Endothelial cell of hepatic sinusoid (primary cell): ENCODE measurements around the gene SERPINB10.
"Not testable (repeated sequence)": the region's sequence is repeated elsewhere in the genome, so short reads cannot be mapped to it uniquely, and the experiment has no call there.

Experiments
- in situ Hi-C: cut with HindIII; loops from 2 replicates; pipeline ENCODE4 v1.10.0; 2017; ENCODE audit warnings: low sequenced_read_pairs

Gene SERPINB10

DNA sequence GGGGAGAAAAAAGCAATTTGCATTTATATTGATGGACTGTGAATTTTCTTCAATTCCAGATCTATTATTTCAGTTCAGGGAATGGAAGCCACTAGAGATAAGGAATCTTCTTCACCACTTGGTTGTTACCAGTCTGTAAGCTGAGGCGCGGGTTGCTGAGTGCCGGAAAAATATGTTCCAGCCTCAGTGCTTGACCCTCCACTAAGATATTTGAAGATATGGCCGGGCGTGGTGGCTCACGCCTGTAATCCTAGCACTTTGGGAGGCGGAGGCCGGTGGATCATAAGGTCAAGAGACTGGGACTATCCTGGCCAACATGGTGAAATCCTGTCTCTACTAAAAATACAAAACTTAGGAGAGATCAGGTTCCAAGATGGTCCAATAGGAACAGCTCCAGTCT is 32.2 kb downstream of the SERPINB10 start:
- in situ Hi-C loops: no loop called here

DNA sequence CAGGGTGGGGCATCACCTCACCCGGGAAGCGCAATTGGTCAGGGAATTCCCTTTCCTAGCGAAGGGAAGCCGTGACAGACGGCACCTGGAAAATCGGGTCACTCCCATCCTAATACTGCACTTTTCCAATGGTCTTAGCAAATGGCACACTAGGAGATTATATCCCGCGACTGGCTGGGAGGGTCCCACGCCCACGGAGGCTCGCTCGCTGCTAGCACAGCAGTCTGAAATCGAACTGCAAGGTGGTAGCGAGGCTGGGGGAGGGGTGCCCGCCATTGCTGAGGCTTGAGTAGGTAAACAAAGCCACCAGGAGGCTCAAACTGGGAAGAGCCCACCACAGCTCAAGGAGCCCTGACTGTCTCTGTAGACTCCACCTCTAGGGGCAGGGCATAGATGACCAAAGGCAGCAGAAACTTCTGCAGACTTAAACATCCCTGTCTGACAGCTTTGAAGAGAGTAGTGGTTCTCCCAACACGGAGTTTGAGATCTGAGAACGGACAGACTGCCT is 32.8 kb downstream of the SERPINB10 start:
- in situ Hi-C loops: not testable (repeated sequence)

DNA sequence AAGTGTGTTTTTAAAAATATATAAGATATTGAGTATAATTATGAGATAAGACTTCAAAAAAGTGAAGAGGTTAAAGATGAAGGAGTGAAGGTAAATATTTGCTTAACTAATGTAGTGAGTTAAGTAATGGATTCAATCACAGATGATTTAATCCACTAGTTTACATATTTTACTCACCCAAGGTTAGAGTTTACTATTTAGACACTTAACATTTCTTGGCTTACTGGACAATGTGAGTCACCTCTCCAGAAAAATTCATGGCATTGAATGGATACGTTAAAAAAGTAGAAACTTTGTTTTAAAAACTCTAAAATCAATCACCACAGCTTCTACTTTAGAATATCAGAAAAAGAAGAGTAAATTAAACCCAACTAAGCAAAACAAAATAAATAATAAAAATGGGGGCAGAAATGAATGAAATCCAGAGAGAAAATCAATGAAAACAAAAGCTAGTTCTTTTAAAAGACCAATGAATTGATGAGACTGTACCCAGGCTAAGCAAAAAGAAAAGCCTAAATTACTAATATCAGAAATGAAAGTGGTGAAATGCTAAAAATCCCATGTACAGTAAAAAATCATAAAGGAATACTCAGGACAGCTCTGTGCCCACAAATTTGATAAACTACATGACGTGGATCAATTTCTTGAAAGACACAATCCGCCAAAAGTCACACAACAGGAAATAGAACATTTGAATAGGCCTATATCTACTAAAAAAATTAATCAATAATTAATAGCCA is 39.5 kb downstream of the SERPINB10 start:
- in situ Hi-C loops: no loop called here

DNA sequence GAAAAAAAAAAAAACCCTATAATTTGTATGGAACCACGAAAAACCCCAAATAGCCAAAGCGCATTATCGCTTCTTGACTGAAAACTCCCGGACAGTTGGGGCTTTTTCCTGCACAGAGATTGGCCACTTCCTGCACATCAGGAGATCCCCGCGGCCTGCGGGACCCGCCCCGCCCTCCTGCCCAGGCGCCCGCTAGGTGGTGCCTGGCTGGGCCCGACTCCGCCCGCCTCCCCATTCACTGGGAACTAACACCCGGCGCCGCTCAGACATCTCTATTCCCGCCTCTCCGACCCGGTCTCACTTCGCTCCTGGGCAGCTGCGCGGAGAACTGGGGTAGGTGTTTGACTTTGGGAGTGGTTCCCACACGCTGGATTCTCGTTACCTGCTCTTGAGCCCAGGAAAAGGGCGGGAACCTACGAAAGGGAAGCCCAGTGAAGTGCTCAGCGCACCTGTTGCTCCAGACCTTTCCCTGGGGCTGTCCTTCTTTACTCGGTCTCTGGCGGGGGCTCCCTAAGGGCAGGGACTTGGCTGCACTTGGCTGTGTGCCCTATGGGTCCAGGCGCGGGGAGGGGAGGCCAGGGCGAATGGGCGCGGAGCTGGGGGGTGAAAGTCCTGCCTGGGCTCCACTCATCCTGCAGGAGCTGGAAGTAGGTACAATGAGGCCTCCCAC is 41.4 kb downstream of the SERPINB10 start, which contains the start of gene HMSD:
Gene HMSD, plus strand, starts transcription at position 234 of the 670 bp plus-strand sequence. CDS start 4,155 bp downstream, outside the sequence.
- in situ Hi-C loops: no loop called here

DNA sequence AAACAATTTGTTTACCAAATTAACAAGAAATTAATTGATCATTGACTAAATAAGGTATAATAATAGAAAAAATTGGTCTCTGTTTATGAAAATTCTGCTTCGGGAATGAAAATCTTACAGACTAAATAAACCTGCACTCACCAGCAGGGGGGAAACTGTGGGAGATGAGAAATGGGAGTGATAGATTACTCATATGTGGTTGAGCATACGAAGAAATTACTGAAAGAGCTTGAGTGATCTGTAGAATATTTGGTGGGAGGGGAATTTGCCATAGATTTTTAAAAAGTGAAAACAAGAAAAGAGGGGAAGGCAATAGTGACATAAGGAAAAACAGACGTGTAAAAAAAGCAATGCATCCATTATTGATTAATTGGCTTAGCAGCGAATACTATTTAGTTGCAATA is 43.5 kb downstream of the SERPINB10 start:
- in situ Hi-C loops: no loop called here

DNA sequence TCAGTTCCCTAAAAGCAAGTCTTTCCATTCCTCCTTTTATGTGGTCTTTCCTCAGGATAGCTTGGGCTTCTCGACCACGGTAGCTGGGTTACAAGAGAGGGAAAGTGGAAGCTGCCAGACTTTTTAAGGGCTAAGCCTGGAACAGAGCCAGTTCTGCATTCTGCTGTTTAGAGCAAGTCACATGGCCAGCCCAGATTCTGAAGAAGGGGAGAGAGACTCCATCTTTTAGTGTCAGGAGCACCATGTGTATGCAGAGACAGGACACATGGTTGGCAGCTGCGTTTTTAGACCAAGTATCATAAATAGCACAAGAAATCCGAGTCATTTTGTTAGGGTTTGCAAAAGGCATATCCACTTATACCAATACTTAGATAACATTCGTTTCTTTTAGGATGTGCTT is 46.1 kb downstream of the SERPINB10 start:
- in situ Hi-C loops: no loop called here

DNA sequence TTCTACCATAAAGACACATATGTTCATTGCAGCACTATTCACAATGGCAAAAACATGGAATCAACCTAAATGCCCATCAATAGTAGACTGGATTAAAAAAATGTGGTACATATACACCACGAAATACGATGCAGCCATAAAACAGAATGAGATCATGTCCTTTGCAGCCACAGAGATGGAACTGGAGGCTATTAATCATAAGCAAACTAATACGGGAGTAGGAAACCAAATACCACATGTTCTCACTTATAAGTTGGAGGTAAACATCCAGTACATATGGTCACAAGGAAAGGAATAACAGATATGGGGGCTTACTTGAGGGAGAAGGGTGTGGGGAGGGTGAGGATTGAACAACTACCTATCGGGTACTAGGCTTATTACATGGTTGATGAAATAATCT is 49.0 kb downstream of the SERPINB10 start:
- in situ Hi-C loops: no loop called here

DNA sequence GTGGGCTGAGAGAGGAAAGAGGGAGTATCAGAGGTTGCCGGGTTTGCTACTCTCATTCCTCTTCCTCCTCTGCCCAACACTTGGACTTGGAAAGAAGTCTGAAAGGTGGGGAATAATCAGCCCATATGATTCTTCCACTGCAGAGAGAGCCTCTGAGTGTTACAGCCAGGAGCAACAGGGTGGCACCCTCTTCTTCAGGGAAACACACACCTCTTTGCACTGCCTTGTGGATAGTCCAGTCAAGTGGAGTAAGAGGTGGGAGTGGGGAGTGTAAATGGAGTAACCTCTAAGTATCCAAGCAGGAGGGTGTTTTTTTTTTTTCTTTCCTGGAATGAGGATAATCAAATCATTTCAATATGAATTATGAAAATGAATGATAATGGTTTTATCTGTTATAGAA is 53.1 kb downstream of the SERPINB10 start:
- in situ Hi-C loops: no loop called here

DNA sequence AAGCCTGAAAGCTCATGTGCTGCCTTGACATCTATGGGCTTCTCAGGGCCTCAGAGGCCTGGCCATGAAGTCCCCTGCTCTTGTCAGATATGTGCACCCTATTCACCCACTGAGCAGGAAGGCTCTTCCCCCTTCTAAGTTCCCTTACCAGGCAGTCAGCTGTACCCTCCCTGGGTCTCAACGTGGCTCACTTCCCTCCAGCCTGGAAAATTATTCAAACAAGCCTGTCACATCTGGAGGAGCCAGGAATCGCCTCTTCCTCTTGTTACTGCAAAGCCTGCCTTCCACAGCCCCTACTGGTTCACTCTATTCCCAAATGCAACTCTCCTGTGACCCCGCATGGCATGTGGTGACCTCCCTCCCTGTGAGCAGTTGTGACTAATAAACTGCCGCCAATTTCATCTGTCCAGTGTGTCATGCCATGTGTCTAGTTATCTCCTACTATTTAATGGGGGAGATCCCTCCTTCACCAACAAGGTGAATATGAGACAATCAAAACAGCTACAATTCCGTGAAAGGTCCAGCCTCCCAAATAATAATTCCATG is 53.8 kb downstream of the SERPINB10 start:
- in situ Hi-C loops: no loop called here

DNA sequence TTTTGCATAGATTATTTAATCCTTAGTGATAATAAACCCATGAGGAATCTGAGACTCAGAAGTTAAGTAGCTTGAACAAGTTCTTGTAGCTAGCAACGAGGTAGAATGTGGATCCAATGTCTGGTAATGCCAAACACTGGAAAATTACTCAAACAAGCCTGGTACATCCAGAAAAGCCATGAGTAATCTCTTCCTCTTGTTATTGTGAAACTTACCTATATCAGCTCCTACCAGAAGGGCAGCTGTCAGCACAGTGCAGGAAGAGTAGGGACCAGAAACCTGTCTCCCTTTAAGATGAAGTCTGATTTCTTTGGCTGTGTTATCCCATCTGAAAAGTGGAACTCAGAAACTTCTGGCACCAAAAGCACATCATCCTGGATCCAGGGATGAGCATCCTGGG is 54.4 kb downstream of the SERPINB10 start:
- in situ Hi-C loops: no loop called here

DNA sequence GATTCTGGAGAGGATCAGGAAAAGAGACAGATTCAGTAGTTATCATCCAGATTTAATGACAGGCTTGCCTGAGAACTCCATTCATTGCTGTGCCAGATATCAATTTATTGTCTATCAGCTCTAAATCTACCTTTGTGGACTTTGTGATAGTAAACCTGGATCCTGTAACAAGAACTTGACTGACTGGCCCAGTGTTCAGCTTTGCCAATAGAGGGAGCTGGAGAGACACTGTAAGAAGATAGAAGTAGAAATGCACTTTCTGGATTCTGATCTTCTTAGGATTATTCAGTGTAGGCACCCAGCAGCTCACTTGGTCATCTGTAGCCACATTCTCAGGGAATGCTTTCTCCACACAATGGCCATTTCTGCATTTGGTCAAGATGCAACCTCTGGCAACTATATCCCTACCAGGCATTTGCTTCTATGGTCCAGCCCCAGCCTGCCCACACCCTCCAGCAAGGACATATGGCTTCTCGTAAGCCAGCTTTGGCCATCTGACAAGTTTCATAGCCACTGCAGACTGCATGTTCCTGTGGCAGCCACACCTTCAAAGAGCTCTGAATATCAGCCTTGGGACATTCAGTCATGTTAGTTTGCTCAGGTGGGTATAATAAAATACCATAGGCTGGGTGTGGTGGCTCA is 56.0 kb downstream of the SERPINB10 start:
- in situ Hi-C loops: no loop called here

DNA sequence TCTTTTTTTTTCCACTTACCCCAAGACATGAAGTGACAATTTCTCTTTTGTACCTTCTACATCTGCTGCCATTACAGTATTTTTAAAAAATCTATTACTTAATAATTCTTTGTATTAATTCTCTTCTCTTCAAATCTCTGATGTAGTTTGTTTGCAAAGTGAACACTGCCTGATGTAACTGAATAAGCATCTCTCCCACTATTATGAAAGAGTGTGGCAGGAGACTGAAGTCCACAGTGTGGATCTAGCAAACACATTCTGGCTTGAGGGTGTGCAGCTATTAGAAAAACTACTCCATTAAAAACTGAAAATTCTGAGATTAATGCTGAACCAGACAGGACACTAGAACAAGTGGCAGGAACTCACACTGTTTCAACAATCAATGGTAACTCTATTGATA is 57.1 kb downstream of the SERPINB10 start:
- in situ Hi-C loops: no loop called here

DNA sequence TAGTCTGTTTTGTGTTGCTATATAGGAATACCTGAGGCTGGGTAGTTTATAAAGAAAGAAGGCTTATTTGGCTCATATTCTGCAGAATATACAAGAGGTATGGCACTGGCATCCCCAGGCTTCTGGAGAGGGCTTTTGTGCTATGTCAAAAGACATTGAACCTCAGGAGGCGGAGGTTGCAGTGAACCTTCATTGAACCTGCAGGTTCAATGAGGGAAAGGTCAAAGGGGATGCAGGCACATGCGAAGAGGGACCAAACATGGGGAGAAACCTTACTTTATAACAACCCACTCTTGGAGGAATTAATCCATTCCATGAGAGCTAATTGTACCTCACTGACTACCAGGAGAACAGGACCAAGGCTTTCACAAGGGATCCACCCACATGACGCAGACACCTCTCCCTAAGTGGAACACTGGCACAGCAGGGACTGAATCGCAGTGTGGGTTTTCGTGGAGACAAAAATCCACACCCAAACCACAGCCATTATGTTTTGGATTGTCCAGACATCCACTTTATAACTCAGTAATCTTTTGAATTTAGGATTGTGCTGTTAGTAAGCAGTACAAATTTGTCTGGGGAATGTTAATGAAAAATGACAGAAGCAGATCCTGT is 58.1 kb downstream of the SERPINB10 start:
- in situ Hi-C loops: no loop called here

DNA sequence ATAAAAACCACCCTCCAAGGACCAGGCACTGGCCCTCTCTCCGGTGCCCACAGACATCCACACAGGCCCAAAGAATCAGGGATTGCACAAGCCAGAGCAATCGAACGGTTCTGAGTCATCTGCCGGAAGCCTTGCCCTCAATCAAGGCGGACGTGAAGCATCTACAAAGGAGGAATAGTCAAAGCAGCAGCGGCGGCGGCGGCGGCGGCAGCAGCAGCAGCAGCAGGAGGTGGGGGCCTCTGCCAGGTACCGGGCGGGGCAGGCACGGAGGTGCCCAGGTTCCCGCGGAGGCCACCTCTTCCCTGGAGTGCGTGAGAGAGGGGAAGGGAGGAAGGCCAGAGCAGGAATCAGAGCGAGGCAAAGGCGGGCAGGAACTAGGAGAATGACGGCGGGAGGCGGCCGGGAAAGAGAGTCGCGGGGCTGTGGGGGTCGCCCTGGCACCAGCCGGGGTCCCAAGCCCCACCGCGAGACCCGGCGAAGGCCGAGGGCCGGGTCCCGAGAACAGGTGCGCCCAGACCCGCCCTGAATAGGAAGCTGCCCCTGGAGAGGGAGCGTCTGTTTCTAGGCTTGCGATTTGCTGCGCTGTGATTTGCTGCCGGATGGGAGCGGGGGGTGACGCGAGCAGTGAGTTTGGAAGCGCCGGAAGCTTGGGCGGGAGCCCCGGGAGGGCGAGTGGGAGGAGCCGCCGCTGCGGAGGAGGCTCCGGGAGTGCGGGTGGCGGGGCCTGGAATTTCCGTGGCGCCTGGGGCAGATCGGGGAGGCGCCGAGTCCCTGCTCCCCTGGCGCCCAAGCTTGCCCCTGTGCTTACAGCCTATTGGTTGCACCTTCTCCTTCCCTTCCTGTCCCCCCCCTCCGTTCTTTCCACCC is 62.4 kb downstream of the SERPINB10 start, which contains the start of gene SERPINB8:
Gene SERPINB8, plus strand, starts transcription at position 140 of the 867 bp plus-strand sequence. CDS start 8,228 bp downstream, outside the sequence.
- in situ Hi-C loops: no loop called here

DNA sequence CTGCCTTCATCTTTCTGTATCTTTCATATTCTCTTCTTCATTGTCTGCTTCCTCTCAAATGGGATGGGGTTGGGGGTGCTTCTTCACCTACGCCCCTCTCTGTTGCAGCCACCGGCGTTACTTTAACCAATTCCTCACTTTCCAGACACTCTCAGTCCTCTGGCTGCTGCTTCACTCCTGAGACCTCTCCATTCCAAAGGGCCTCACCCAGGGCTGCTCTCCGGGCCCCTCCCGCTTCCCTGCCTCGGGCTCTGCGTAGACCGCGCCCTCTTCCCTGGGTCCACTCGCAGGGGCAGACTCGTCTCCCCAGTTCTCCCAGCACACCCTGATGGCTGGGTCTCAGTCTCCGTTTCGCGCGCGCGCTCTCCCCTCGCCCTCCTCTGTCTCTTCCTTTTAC is 63.0 kb downstream of the SERPINB10 start:
- in situ Hi-C loops: no loop called here

DNA sequence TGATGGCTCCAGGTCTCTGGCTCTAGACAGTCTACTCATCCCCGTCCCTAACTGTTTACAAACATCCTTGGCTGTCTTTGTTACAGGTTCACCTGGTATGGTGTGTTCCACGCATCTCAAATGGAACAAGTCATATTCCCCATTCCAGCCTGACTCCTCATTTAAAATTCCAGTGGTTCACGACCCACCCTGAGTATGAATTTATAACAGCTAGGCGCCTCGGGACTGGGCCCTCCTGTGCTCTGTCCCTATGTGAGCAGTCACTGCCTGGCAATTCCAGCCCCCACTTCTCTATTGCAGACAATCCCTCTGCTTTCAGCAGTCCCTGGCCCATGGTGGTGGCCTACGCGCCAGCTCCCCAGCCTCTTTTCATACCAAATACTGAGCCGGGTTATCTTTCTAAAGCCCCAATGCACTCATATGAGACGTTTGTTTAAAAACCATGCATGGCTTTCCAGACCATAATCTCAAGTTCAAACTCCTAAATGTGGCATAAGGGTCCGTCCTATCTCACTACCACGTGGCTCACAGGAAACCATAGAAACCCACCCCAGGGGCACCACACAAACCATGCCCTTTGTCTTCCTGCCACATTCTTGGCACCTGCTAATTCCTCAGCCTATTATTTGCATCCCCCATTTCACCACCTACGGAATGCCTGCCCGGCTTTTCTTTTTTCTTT is 63.7 kb downstream of the SERPINB10 start:
- in situ Hi-C loops: no loop called here

DNA sequence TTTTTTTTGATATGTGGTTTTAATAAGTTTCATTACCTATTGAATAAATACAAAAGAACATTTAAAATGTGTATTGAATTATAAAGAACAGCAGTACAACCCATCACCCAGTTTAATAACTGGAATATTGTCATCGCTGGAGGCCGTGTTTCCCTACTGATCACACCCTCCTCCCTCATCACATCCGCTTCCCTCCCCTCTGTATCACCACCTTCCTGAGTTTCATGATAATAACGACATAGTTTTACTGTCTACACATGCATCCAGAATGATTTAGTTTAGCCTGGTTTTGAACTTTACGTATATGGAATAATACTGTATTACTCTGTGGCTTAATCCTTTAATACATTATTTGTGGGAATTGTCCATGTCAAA is 64.2 kb downstream of the SERPINB10 start:
- in situ Hi-C loops: no loop called here

DNA sequence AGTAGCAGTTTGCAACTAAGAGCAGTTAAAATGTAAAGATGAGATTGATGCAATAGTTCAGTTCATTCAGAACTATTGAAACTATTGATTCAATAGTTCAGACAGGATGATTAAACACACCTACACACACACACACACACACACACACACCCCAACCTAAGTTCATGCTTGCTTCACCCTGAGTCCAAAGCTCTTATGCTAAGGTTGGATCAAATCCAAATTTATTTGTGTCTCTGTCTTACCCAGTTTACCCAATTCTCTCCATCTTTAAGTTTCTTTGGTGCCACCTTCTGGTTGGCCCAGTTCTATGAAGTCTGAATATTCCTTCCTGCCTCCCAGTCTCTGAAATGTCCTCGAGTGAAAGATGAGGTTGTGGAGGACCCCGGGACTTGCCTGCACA is 67.2 kb downstream of the SERPINB10 start:
- in situ Hi-C loops: no loop called here

DNA sequence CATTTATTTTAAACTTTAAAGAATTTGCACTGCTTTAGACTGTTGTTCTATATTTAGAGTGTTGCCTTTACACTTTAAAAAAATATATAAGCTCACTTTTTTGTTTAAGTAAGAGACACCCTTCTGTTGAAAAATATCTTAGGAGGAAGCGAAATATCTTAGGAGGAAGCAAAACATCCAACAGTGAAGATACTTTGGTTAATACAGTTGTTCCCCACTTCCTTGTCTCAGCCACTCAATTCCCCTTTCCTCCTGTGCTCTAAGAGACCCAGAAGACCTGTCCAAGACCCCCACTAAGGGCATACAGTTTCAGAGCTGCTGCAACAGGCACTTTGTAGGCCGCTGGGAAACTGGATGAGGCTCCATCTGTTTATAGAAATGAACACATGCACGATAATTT is 67.9 kb downstream of the SERPINB10 start:
- in situ Hi-C loops: no loop called here
